H54 (cell line): ENCODE measurements around the gene NFASC.

Source experiments
- DNase-seq: peaks from one replicate; pipeline ENCODE4 v3.0.0; 2011; ENCODE audit warnings: low spot score, mixed read lengths; ENCODE audit not compliant: insufficient read length
- FAIRE-seq: peaks from 3 replicates; lab custom pipeline; 2011; peaks lifted over from hg19 to GRCh38; lab: Jason Lieb, UNC
- POLR2A ChIP-seq: IDR thresholded peaks from 2 replicates; pipeline ENCODE4 v1.6.1; 2011; ENCODE audit warnings: low read depth, mild to moderate bottlenecking, low read length

Gene NFASC

DNA sequence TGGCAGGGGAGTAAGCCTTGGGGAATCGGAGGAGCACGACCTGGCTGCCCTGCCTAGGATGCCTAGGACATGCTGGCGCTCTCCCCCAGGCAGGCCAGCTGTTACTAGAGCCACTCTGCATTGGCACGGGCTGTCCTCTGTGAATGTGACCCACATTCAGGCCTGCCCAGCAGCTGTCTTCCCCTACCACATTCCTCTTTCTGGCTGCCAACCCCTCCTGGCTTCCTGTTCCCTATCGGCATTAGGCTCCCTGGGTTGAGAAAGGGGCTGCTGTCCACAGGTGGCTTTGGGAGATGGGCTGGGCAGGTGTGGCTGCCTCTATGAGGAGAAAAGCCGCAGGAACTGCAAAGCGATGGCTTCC, 2.3 kb upstream of the NFASC start:
- DNase-seq (no peak), FAIRE-seq (no peak)
- no peak for TF ChIP-seq POLR2A

DNA sequence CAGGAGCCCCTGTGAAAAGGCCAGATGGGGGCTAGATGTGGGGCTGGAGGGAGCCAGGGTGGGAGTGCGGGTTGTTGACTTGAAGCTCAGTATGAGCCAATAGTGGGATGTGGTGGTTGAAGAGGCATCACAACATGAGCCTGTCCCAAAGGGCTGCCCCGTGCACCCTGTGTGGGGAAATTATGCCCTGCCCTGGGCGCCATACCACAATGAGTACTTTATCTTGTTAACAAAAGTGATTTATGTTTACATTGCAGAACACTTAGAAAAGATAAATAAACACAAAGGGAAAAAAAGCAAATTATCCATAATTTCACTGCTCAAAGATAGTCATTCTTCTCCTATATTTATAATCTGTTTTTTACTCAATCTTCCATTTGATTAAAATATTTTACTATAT, 1.6 kb upstream of the NFASC start:
- FAIRE-seq (no peak), DNase-seq (no peak)
- TF ChIP-seq POLR2A, result no peak

DNA sequence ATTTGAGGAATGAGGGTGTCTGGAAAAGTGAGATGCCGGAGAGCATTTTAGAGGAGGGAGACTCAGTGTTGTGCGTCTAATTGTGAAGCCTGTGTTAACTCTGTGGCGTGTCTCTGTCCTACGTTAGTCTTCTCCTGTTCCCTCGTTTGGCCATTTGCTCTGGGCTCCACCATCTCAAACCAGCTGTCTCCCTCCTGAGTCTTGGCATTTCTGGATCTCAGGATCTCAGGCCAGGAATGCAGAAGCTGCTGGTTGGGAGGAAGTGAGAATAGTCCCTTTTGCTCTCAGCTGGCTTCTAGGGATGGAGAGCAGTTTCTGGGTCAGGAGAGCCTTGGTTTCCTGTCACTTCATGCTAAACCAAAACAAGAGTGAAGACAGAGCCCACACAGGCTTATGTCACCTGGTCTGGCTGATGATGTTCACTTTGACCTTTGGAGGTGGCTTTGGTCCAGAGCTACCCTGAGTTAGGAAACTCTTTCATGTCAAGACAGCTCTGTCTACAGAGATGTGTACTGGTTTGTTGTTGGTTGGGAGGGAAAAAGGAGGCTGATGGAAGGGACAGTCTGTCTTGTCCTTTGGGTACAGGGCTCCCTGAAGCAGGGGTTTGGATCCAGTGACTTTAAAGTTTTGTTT, 859 bp downstream of the NFASC start:
- DNase-seq (no peak), FAIRE-seq (no peak)
- TF ChIP-seq POLR2A, result no peak

DNA sequence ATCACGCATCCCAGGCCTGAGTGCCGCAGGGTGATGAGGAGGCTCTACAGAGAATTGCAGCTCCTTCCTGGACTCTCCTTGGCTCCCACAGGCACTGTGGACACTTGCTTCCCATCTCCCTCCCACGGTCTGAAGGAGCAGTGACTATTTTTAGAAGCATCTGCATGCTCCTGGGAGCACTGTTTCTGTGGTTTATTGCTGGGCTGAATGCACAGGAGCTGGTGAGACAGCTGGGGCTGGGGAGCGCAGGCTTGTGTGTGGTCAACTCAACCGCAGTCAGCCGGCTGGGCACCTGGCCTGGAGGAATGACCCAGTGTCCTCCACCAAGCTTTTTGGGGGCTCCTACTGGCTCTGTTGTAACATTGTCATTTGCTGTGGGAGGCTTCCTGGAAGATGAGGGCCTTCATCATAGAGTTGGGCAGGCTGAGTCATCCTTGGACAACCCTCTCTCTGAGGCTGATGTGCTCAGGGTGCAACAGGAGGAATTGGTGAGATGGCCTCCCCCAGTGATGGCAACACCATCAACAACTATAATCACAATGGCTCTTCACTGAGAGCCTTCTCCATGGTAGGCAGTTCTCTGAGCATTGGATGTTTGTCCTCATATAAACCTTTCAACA, 1.7 kb downstream of the NFASC start:
- DNase-seq (no peak), FAIRE-seq (no peak)
- no peak for TF ChIP-seq POLR2A

DNA sequence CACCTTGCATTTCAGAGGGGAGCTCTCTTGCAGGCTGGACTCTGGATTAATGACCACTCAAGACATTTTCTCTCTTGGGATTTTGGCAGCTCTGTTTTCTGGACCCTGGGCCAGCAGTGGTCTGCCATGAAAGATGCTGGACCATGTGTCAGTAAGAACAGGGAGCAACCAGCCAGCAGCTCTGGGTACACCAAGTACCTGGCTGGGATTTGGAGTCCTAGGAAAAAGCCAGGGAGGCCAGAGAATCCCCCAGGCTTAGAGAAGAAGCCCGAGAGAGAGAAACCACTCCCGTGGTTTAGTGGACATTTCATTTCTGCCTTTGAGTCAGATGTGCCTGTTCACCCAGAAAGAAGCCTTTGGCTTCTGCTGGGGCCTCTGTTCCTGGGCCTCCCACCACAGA, 2.5 kb downstream of the NFASC start:
- DNase-seq, result no peak
- no peak for TF ChIP-seq POLR2A
- FAIRE-seq, result no peak

DNA sequence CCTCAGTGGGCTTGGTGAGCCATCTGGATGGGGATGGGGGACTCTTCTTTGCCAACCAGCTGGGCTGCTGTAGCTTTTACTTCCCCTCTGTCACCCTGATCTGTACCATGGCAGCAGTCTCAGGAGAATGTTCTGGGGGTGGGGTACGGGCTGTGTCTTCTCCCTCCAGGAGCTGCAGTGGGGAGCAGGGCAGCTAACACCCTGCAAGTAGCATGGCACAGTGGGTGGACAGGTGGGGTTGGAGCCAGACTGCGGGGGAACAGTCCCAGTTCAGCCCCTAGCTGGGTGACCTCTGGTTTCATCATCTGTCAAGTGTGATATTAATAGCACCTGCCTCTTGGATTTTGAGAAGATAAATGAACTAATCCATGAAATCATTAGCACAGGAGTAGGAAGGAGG, 3.1 kb downstream of the NFASC start:
- DNase-seq (no peak), FAIRE-seq (no peak)
- no peak for TF ChIP-seq POLR2A

DNA sequence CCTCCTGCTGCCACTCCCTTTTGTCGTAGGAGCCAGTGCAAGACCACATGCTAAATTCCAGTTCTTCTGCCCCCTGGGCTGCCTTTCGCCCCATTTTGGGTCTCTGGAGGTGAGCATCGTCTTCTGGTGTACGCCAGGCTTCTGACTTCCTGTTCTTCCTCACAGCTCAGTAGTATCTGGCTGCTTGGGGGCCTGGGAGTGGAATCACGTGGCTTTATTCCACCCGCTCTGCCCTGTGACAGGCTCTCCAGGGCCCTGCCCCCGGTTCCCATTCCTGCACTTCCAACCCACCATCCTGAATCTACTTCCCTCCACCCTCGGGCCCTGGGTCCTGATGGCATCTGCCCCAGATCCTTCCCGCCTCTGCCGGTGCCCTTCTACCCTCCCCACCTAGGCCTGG, 3.6 kb downstream of the NFASC start:
- FAIRE-seq (no peak), DNase-seq (no peak)
- no peak for TF ChIP-seq POLR2A

DNA sequence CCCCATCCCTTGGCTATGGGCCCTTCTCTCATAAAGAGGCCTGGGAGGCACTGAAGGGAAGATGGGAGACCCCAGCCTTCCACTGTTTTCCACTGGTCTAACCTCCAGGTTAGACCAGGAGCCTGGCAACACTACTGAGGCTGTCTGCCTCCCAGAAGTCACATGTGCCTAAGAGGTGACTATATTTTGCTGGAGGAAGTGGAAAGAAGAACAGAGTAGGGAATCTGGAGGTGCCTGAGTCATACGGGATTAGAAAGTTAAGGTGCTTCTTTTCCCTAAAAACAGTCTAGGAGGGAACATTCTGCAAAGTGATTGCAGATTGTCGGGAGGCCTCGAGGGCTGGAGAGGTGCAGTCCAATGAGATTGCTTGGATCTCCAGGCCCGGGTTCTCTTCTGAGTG, 4.6 kb downstream of the NFASC start:
- DNase-seq (no peak), FAIRE-seq (no peak)
- no peak for TF ChIP-seq POLR2A

DNA sequence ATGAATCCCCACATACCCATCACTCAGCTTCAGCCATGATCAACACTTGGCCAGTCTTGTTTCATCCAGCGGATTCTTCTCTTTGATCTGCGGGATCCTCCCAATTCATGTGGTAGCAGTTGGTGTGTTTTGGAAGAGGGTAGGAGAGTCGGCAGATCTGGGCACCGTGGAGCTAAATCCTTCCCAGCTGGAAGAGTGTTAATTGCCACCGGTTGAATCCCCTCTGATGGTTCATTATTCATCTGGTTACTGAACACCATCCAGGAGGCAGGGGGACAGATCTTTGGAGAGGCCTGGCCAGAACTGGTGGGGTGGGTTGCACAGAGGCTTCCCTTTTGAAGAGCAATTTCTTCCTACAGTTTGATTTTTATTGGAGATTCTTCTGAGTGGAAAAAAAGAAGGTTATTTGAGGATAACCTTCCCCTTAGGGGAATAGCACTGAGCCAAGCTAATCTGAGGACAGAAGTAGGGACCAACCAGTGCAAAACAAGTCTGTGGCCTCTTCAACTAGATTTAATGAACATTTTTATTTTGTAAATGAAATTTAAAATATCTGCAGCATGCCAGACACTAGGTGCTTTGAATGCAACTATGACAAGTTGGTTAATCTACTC, 8.1 kb downstream of the NFASC start:
- no peak for FAIRE-seq
- no peak for TF ChIP-seq POLR2A
- DNase-seq, result no peak

DNA sequence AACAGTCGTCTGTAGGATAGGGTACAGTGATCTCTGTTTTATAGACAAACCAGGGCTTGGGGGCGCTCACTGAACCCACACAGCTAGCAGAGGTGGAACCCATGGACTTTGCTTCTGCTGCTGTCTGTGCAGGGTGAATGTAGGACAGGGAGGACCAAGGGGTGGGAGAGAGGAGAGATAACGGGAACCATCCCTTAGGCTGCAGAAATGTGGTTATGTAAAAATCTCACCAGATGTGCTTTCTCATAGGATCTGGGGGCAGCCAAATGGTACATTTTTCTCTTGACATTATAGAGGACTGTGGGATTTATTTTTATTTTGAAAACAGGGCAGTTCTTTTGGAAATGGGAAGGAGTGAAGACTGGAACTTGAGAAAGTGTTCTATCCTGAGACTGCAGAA, 8.7 kb downstream of the NFASC start:
- no peak for DNase-seq
- no peak for FAIRE-seq
- no peak for TF ChIP-seq POLR2A

DNA sequence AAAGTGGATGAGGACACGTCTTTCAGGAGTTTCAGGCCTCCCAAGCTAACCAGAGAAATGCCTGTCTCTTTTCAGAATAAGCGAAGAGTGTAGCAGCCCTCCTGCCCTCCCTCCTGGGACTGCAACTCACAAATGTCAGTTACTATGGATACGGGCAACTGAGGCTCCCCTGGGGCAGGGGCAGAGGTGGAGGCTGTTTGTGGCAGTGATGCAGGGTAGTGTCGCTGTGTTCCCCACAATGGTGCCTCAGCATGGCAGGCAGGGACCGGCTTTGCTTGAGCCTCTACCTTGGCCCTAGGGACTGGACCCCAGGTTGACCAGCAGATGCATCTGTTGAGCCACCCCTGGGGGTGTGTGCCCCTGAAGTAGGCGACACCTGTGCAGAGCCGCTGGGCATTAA, 10.2 kb downstream of the NFASC start:
- no peak for DNase-seq
- no peak for FAIRE-seq
- TF ChIP-seq POLR2A, result no peak

DNA sequence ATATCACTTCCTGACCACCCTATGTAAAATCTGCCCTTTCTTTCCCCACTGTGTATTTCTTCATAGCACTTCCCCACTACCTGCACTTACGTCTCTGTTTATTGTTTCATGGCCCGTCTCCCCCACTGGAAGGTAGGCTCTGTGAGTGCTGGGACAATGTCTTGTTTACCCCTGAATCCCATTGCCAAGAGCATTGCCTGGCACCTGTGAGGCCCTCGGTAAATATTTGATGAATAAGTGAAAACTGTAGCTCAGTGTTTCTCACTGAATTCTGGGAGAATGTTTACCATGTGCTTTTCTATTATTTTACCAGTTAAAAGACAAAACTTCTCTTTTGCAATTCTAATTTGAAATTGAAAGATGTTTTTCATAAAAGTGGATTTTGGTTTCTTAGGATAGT, 11.8 kb downstream of the NFASC start:
- DNase-seq (no peak), FAIRE-seq (no peak)
- TF ChIP-seq POLR2A, result no peak

DNA sequence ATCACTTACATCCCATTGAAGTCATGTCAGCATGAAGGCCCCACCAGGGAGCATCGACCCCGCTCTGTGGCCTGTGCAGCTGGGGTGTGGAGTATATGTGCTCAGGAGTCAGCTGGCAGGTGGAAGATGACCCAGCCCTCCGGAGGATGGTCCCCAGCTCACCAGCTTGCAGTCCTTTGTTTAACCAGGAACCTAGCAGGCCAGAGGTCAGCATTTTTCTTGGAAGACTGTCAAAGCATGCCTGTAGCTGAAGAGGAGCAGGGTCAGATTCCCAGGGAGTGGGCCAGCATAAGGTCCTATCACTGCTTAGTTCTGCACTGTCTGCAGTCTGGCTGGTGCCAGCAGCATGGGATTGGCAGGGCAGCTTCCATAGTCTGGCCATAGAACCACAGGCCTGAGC, 12.7 kb downstream of the NFASC start:
- FAIRE-seq (no peak), DNase-seq (no peak)
- TF ChIP-seq POLR2A, result no peak

DNA sequence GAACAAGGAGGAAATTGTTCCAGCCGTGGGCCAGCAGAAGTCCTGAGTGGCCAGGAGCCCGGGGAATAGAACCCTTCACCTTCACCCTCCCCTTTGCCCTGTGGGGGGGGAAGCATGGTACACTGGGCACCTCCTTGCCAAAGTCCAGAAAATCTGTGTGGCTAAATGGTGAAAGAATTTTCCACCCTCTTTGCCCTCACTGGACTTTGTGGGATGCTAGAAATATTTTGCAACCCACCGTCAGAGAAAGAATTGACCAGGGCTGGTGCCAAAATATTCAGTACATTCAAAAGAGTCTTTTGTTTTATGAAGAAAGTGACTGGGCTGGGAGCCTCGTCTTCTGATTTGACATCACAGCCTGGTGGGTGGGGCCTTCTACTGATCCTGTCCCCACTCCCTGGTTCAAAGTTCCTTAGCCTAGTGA, 14.6 kb downstream of the NFASC start:
- TF ChIP-seq POLR2A, result no peak
- no peak for DNase-seq
- no peak for FAIRE-seq

DNA sequence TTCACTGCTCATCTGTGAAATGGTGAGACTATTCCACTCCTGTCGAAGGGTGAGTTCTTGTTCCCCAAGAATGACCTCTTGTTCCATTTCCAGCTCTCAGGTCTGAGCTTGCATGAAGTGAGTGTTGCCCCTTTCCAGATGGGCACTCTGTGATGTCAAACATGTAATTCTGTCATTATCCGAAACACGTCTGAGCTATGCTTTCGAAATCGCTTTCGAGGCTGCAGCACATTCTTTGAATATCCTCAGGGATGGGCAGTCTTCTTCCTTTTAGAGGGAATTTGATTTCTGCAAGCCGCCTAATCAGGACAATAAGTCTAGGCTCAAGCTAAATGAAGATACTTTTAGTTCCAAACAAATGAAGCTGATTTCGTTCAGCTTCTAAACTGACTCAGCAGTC, 15.1 kb downstream of the NFASC start:
- DNase-seq (no peak), FAIRE-seq (no peak)
- TF ChIP-seq POLR2A, result no peak
